Ishikawa (cell line): ENCODE data around the gene MEDAG.

Source experiments
- CEBPB ChIP-seq: IDR thresholded peaks from 2 replicates; pipeline ENCODE4 v1.6.1; 2012
- EGR1 ChIP-seq: IDR thresholded peaks from 2 replicates; pipeline ENCODE4 v1.6.1; 2012
- EP300 ChIP-seq: IDR thresholded peaks from 2 replicates; pipeline ENCODE4 v1.6.1; 2012; ENCODE audit warnings: borderline replicate concordance
- FOXM1 ChIP-seq: IDR thresholded peaks from 2 replicates; pipeline ENCODE4 v1.6.1; 2012; ENCODE audit warnings: low read depth, borderline replicate concordance
- MAX ChIP-seq: IDR thresholded peaks from 2 replicates; pipeline ENCODE4 v1.6.1; 2012
- NFIC ChIP-seq: IDR thresholded peaks from 2 replicates; pipeline ENCODE4 v1.6.1; 2012
- RAD21 ChIP-seq: IDR thresholded peaks from 2 replicates; pipeline ENCODE4 v1.6.1; 2012; ENCODE audit warnings: low read depth
- REST ChIP-seq: IDR thresholded peaks from 2 replicates; pipeline ENCODE4 v1.6.1; 2012; ENCODE audit warnings: low read depth, mild to moderate bottlenecking
- TAF1 ChIP-seq: IDR thresholded peaks from 2 replicates; pipeline ENCODE4 v1.6.1; 2012; ENCODE audit warnings: low read depth, mild to moderate bottlenecking
- TCF12 ChIP-seq: IDR thresholded peaks from 2 replicates; pipeline ENCODE4 v1.6.1; 2012; ENCODE audit warnings: low read depth
- TEAD4 ChIP-seq: IDR thresholded peaks from 2 replicates; pipeline ENCODE4 v1.6.1; 2012
- USF1 ChIP-seq: IDR thresholded peaks from 2 replicates; pipeline ENCODE4 v1.6.1; 2012
- YY1 ChIP-seq: IDR thresholded peaks from 2 replicates; pipeline ENCODE4 v1.6.1; 2012; ENCODE audit warnings: low read depth
- ZBTB7A ChIP-seq: IDR thresholded peaks from 2 replicates; pipeline ENCODE4 v1.6.1; 2012; ENCODE audit warnings: low read depth

MEDAG gene

GRCh38 chr13:30918662-30919405 is 12.8 kb downstream of the MEDAG start:
- TF ChIP-seq USF1 (no peak), REST (no peak), MAX (no peak), FOXM1 (no peak), NFIC (no peak), TAF1 (no peak), YY1 (no peak), ZBTB7A (no peak)

GRCh38 chr13:30920162-30920909 is 14.3 kb downstream of the MEDAG start:
- TF ChIP-seq TAF1 (no peak), TCF12 (no peak), CEBPB (no peak), USF1 (no peak), MAX (no peak), NFIC (no peak), ZBTB7A (no peak)

GRCh38 chr13:30923418-30923817 is 17.3 kb downstream of the MEDAG start:
- no peak for TF ChIP-seq USF1
- no peak for TF ChIP-seq ZBTB7A
- TF ChIP-seq CEBPB: no peak
- TF ChIP-seq TAF1: no peak

- TF ChIP-seq EGR1 (no peak), USF1 (no peak), REST (no peak), MAX (no peak), CEBPB (no peak), YY1 (no peak), ZBTB7A (no peak), TAF1 (no peak), TCF12 (no peak), FOXM1 (no peak), TEAD4 (no peak), NFIC (no peak), EP300 (no peak), RAD21 (no peak)
Measured at GRCh38 chr13:30924721-30925120, 18.6 kb downstream of the MEDAG start.

GRCh38 chr13:30925429-30925828 is 19.4 kb downstream of the MEDAG start:
- TF ChIP-seq RAD21 (no peak), EGR1 (no peak), FOXM1 (no peak), USF1 (no peak)
